Neural progenitor cell (in vitro differentiated cells): ENCODE measurements around the gene SLC31A2. TPM values are rescaled to one million over a fixed set of nuclear protein-coding genes. Genes with fewer than 3 reads are reported as not detected.
A peak's percentile ranks its signal among the peaks of the same experiment; 100 is the strongest.
"Not testable (repeated sequence)": the region's sequence is repeated elsewhere in the genome, so short reads cannot be mapped to it uniquely, and the experiment has no call there.

Source experiments
- DNase-seq: peaks from one replicate; pipeline ENCODE4 v3.0.0-alpha.2; 2016; ENCODE audit warnings: low spot score
- H2AFZ ChIP-seq: fragments of 200-600 bp; sonication (generic); replicated peaks from 2 replicates; pipeline ENCODE4 v1.6.1; 2016; ENCODE audit warnings: antibody characterized with exemption
- H3F3A ChIP-seq: fragments of 200-600 bp; sonication (generic); 2 replicates; pipeline ENCODE4 v1.6.1; 2016; ENCODE audit warnings: antibody characterized with exemption, low read depth
- H3K27ac ChIP-seq: fragments of 200-600 bp; sonication (generic); 2 replicates; pipeline ENCODE4 v1.5.1; 2016; ENCODE audit warnings: mild to moderate bottlenecking
- H3K27me3 ChIP-seq: fragments of 200-600 bp; sonication (generic); 2 replicates; pipeline ENCODE4 v1.6.1; 2016; ENCODE audit warnings: mild to moderate bottlenecking, moderate library complexity
- H3K36me3 ChIP-seq: fragments of 200-600 bp; sonication (generic); 2 replicates; pipeline ENCODE4 v1.5.1; 2016
- H3K4me1 ChIP-seq: fragments of 200-600 bp; sonication (generic); 2 replicates; pipeline ENCODE4 v1.6.1; 2016; ENCODE audit warnings: mixed run types
- H3K4me2 ChIP-seq: fragments of 200-600 bp; sonication (generic); 2 replicates; pipeline ENCODE4 v1.6.1; 2016
- H3K4me3 ChIP-seq: fragments of 200-600 bp; sonication (generic); 2 replicates; pipeline ENCODE4 v1.5.1; 2016
- H3K79me2 ChIP-seq: fragments of 200-600 bp; sonication (generic); 2 replicates; pipeline ENCODE4 v1.6.1; 2016; ENCODE audit warnings: low read depth
- H3K9ac ChIP-seq: fragments of 200-600 bp; sonication (generic); 2 replicates; pipeline ENCODE4 v1.6.1; 2016
- H3K9me3 ChIP-seq: fragments of 200-600 bp; sonication (generic); 2 replicates; pipeline ENCODE4 v1.5.1; 2016; ENCODE audit warnings: low read depth
- H4K20me1 ChIP-seq: fragments of 200-600 bp; sonication (generic); 2 replicates; pipeline ENCODE4 v1.6.1; 2016; ENCODE audit warnings: low read depth
- H3K27ac Mint-ChIP-seq: 3 replicates; pipeline ENCODE4 v1.8.0; 2021; ENCODE audit warnings: mixed read lengths
- H3K27me3 Mint-ChIP-seq: 2 replicates; pipeline ENCODE4 v1.8.0; 2022; ENCODE audit warnings: low read depth, mild to moderate bottlenecking, inconsistent platforms, moderate library complexity, mixed read lengths; ENCODE audit not compliant: insufficient read depth
- H3K36me3 Mint-ChIP-seq: 3 replicates; pipeline ENCODE4 v1.8.0; 2021; ENCODE audit warnings: mixed read lengths
- H3K4me1 Mint-ChIP-seq: 3 replicates; pipeline ENCODE4 v1.8.0; 2021; ENCODE audit warnings: mixed read lengths
- H3K4me3 Mint-ChIP-seq: 3 replicates; pipeline ENCODE4 v1.8.0; 2021; ENCODE audit warnings: mild to moderate bottlenecking, moderate library complexity, mixed read lengths
- H3K9me3 Mint-ChIP-seq: 3 replicates; pipeline ENCODE4 v1.8.0; 2020; ENCODE audit warnings: mixed read lengths
- EZH2 ChIP-seq: fragments of 200-600 bp; sonication (generic); IDR thresholded peaks from 2 replicates; pipeline ENCODE4 v1.6.1; 2017; ENCODE audit warnings: antibody characterized with exemption, mild to moderate bottlenecking, moderate library complexity
- EZH2phosphoT487 ChIP-seq: fragments of 200-600 bp; sonication (generic); IDR thresholded peaks from 2 replicates; pipeline ENCODE4 v1.6.1; 2017; ENCODE audit warnings: antibody characterized with exemption
- total RNA-seq: library from RNA; depleted of rRNA; stranded (reverse); fragments of >200 nt; gene quantifications from 2 replicates; pipeline ENCODE4 v1.2.3, GENCODE V29; 2015; ENCODE audit warnings: low replicate concordance
- TF ChIP-seq, protein P1 (sequence below): fragments of 200-600 bp; sonication (generic); IDR thresholded peaks from 2 replicates; pipeline ENCODE4 v1.5.1; 2017; ENCODE audit warnings: antibody characterized with exemption, mild to moderate bottlenecking

Gene SLC31A2
- total RNA-seq, 1 donor from 2014 or later = 0.34 TPM

DNA sequence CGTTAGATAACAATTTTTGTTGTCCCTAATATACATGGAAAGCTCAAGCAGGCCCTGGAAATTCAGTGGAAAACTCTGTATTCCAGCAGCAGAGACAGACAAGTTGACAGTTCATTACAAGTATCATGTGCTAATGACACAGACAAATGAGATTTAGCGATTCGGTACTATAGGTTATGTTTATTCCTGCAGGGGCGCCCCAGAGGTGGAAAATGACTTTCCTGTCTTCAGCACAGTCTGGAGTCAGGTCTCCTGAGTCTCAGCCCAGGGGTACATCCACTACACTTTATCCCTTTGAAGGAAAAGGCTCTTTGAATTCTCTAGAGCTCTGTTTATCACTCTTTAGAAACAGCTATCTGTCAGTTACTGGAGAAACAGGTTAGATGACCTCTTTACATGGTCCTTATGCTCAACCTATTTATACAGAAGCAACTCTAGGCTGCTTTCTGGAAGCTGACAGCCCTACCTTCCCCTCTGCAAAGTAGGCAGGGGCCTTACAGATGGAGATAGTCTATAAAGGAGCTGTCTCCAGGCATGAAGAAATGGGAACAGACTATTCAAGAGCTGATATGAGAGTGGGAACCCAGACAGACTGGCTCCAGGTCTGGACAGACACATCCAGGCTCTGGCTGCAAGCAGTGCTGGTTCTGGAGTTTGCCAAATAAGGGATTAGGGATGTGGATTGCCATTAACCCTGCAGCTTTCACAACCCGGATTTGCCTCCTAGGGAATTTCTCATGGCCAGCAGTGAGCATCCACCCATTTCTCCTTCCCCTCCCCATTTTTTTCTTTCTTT is 7.2 kb upstream of the SLC31A2 start:
- Histone ChIP-seq H3K9me3 (no peaks in the 10 kb centered on the region), H3K4me2 (no peak overlapping the region), H3K27ac (no peak overlapping the region), H3K9ac (no peak overlapping the region), H3F3A (no peaks in the 10 kb centered on the region), H2AFZ (no peak overlapping the region), H4K20me1 (no peaks in the 10 kb centered on the region), H3K4me3 (no peak overlapping the region), H3K27me3 (no peaks in the 10 kb centered on the region), H3K36me3 (no peaks in the 10 kb centered on the region), H3K79me2 (no peaks in the 10 kb centered on the region), H3K4me1 (no peaks in the 10 kb centered on the region)
- peaks cover 12% of the 10 kb centered on the region for H3K4me1 Mint-ChIP-seq
- H3K9me3 Mint-ChIP-seq = peaks cover 23% of the 10 kb centered on the region
- no peak for DNase-seq
- H3K36me3 Mint-ChIP-seq = no peaks in the 10 kb centered on the region
- no peak overlapping the region for H3K4me3 Mint-ChIP-seq
- peaks cover 4% of the 10 kb centered on the region for H3K27me3 Mint-ChIP-seq
- no peak overlapping the region for H3K27ac Mint-ChIP-seq
- TF ChIP-seq, protein P1, sequence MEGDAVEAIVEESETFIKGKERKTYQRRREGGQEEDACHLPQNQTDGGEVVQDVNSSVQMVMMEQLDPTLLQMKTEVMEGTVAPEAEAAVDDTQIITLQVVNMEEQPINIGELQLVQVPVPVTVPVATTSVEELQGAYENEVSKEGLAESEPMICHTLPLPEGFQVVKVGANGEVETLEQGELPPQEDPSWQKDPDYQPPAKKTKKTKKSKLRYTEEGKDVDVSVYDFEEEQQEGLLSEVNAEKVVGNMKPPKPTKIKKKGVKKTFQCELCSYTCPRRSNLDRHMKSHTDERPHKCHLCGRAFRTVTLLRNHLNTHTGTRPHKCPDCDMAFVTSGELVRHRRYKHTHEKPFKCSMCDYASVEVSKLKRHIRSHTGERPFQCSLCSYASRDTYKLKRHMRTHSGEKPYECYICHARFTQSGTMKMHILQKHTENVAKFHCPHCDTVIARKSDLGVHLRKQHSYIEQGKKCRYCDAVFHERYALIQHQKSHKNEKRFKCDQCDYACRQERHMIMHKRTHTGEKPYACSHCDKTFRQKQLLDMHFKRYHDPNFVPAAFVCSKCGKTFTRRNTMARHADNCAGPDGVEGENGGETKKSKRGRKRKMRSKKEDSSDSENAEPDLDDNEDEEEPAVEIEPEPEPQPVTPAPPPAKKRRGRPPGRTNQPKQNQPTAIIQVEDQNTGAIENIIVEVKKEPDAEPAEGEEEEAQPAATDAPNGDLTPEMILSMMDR = no peak
- TF ChIP-seq EZH2phosphoT487 = no peak
- no peak for TF ChIP-seq EZH2

DNA sequence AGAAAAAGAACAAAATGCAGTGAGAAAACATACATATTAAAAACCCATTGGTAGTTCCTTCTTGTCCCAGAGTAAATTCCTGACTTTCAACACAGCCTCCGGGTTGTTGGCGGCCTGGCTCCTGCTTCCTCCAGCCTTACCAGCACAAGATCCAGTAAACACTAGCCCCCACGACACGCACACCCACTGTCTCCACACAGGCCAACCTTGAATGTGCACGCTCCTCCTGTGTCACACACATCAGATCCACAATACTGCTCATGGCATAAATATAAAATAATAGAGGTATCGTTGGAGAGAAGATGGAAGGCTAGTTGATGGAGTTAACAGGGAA is 2.5 kb upstream of the SLC31A2 start:
- H3K4me1 ChIP-seq = peaks cover 2% of the 10 kb centered on the region
- H3K9me3 ChIP-seq = no peaks in the 10 kb centered on the region
- no peak overlapping the region for H3K9ac ChIP-seq
- H3K27ac Mint-ChIP-seq = no peak overlapping the region
- H3F3A ChIP-seq = peaks cover 8% of the 10 kb centered on the region
- peaks cover 17% of the 10 kb centered on the region for H3K27me3 Mint-ChIP-seq
- no peak overlapping the region for H3K4me3 Mint-ChIP-seq
- DNase-seq = no peak
- H3K36me3 Mint-ChIP-seq = no peaks in the 10 kb centered on the region
- H2AFZ ChIP-seq = no peak overlapping the region
- H3K79me2 ChIP-seq = no peaks in the 10 kb centered on the region
- no peaks in the 10 kb centered on the region for H3K36me3 ChIP-seq
- H3K27ac ChIP-seq = no peak overlapping the region
- peaks cover 34% of the 10 kb centered on the region for H3K27me3 ChIP-seq
- H3K4me3 ChIP-seq = no peak overlapping the region
- TF ChIP-seq, protein P1 = no peak
- H3K4me2 ChIP-seq = no peak overlapping the region
- H3K4me1 Mint-ChIP-seq = no peaks in the 10 kb centered on the region
- H4K20me1 ChIP-seq = no peaks in the 10 kb centered on the region
- H3K9me3 Mint-ChIP-seq = peaks cover 3% of the 10 kb centered on the region

DNA sequence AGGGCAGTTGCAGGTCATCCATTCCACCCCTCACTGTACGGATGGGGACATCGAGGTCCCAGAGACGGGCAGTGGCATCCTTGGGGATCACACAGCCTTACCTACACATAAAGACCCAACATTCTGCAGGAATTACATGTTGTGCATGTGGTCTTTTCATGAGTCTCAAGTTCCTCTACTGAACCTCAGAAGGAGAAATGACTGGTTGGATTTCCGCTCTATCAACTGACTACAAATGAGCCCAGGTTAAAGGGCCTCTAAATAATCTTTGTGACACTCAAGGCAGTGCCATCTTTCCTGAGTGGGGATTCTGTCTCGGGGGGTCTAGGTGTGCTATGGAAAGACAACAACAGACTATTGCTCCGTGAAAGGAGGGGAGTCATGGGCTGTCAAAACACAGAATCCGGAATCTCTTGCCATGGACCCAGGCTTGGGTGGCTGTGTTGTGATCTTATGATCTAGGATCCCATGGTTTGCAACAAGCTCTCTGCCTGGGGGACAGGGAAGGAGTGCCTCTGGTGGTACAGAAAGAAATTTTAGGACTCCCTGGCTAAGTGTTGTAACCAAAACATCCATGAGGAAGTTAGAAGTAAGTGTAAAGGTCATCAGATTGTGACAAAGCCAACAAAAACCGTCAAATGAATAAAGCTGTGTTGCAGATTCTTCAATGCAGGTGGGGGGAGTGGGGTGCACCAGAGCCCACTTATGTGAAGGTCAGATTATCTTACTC is 1.9 kb upstream of the SLC31A2 start:
- Histone ChIP-seq H3K4me2 (no peak overlapping the region), H3K4me1 (peaks cover 2% of the 10 kb centered on the region), H3K9me3 (no peaks in the 10 kb centered on the region), H3K4me3 (no peak overlapping the region), H3K9ac (no peak overlapping the region), H3K27ac (no peak overlapping the region), H3K79me2 (no peaks in the 10 kb centered on the region), H3K36me3 (no peaks in the 10 kb centered on the region), H4K20me1 (no peaks in the 10 kb centered on the region), H2AFZ (no peak overlapping the region), H3K27me3 (peaks cover 36% of the 10 kb centered on the region), H3F3A (peaks cover 8% of the 10 kb centered on the region)
- peaks cover 3% of the 10 kb centered on the region for H3K9me3 Mint-ChIP-seq
- no peak overlapping the region for H3K27ac Mint-ChIP-seq
- peaks cover 17% of the 10 kb centered on the region for H3K27me3 Mint-ChIP-seq
- H3K4me3 Mint-ChIP-seq = peak overlapping the region; percentile 46
- no peaks in the 10 kb centered on the region for H3K36me3 Mint-ChIP-seq
- TF ChIP-seq EZH2 (no peak), EZH2phosphoT487 (no peak)
- TF ChIP-seq, protein P1 = no peak
- H3K4me1 Mint-ChIP-seq = no peaks in the 10 kb centered on the region
- DNase-seq = no peak

DNA sequence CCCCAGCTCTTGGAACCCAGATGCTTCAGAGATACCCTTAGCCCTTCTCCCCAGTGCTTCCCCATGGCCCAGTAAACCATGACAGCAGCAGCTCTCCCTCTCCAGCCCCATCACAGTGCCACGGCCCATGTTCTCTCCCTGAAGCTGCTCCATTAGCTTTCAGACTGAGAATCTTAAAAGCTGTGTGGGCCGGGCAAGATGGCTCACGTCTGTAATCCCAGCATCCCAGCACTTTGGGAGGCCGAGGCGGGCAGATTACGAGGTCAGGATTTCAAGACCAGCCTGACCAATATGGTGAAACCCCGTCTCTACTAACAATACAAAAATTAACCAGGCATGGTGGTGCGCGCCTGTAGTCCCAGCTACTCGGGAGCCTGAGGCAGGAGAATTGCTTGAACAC is 1.2 kb upstream of the SLC31A2 start:
- not testable (repeated sequence) for H3K79me2 ChIP-seq, H3K9me3 ChIP-seq, H3K27ac Mint-ChIP-seq, H3K27ac ChIP-seq, H3K36me3 ChIP-seq, H3K9ac ChIP-seq, H3K4me3 ChIP-seq, H3K4me1 ChIP-seq, H2AFZ ChIP-seq, H3K4me2 ChIP-seq, H4K20me1 ChIP-seq, H3K36me3 Mint-ChIP-seq, H3K9me3 Mint-ChIP-seq, DNase-seq, H3K4me1 Mint-ChIP-seq, H3F3A ChIP-seq
- Mint-ChIP-seq H3K27me3 (peaks cover 17% of the 10 kb centered on the region), H3K4me3 (peak overlapping the region; percentile 46)
- peaks cover 36% of the 10 kb centered on the region for H3K27me3 ChIP-seq
